C4-2B (cell line): ENCODE results near the gene IL17F.

Experiments used
- CTCF ChIP-seq: fragments of 450-650 bp; conservative IDR thresholded peaks from 2 replicates; pipeline ENCODE4 v1.5.1; 2017; ENCODE audit warnings: mild to moderate bottlenecking
- ZFX ChIP-seq: fragments of 450-650 bp; IDR thresholded peaks from 2 replicates; pipeline ENCODE4 v1.6.1; 2017

- TF ChIP-seq CTCF (no peak), ZFX (no peak)
These were observed 11.3 kb downstream of the IL17F start for GRCh38 chr6:52233005-52233404.
